Measurements from ENCODE around the gene DNAJC5. TPM values are rescaled to one million over a fixed set of nuclear protein-coding genes. Genes with fewer than 3 reads are reported as not detected.
"Not testable (repeated sequence)": the region's sequence is repeated elsewhere in the genome, so short reads cannot be mapped to it uniquely, and the experiment has no call there.

The DNAJC5 gene
- total RNA-seq, 4 donors from 2014 or later, result 10.9 to 39.8 (median 25.6) TPM

- H3K36me3 ChIP-seq, result no peaks in the 10 kb centered on the region
- H3K4me3 ChIP-seq, result peak overlapping the region; percentile 44 to 72
- peaks cover 9 to 13% of the 10 kb centered on the region in 2 donors for H3K4me1 ChIP-seq
- H3K9me3 ChIP-seq, result no peaks in the 10 kb centered on the region
- intact Hi-C loops (cut with DNase I; ENCODE audit: low total_unique reads), result no loop called here
- TF ChIP-seq POLR2A (IDR thresholded peaks at IDR 0.05) (peak in 1 of 2 donors; percentile 50), CTCF (IDR thresholded peaks at IDR 0.05) (peak in 1 of 4 experiments; percentile 28)
- H3K27me3 ChIP-seq, result no peaks in the 10 kb centered on the region
- H3K27ac ChIP-seq, result peak overlapping the region; percentile 52 to 65
- peak; percentile 64 to 73 for DNase-seq
These were observed 62.2 kb downstream of the DNAJC5 start for GRCh38 chr20:63957004-63957689.

GRCh38 chr20:63957690-63958441, 62.9 kb downstream of the DNAJC5 start:
- Histone ChIP-seq H3K9me3 (no peaks in the 10 kb centered on the region), H3K36me3 (no peaks in the 10 kb centered on the region), H3K27ac (peak overlapping the region; percentile 52 to 65), H3K27me3 (no peaks in the 10 kb centered on the region), H3K4me1 (peaks cover 8 to 9% of the 10 kb centered on the region in 2 donors), H3K4me3 (no peak overlapping the region)
- intact Hi-C loops (cut with DNase I; ENCODE audit: low total_unique reads), result no loop called here
- TF ChIP-seq POLR2A (IDR thresholded peaks at IDR 0.05), result no peak
- TF ChIP-seq CTCF (IDR thresholded peaks at IDR 0.05), result no peak
- peak in 1 of 2 donors; percentile 57 for DNase-seq

- intact Hi-C loops (cut with DNase I; ENCODE audit: low total_unique reads), result no loop called here
These were observed 63.5 kb downstream of the DNAJC5 start for GRCh38 chr20:63958471-63958870.

GRCh38 chr20:63958964-63959698, 64.2 kb downstream of the DNAJC5 start:
- Histone ChIP-seq H3K27ac (no peak overlapping the region), H3K36me3 (no peaks in the 10 kb centered on the region), H3K9me3 (no peaks in the 10 kb centered on the region), H3K27me3 (no peaks in the 10 kb centered on the region), H3K4me3 (no peak overlapping the region), H3K4me1 (peaks cover 8 to 9% of the 10 kb centered on the region in 2 donors)
- intact Hi-C loops (cut with DNase I; ENCODE audit: low total_unique reads), result no loop called here
- no peak for DNase-seq
- TF ChIP-seq CTCF (IDR thresholded peaks at IDR 0.05), result no peak
- TF ChIP-seq POLR2A (IDR thresholded peaks at IDR 0.05), result no peak

More at GRCh38 chr20:63958471-63958870, 63.5 kb downstream of the DNAJC5 start:
- Histone ChIP-seq H3K9me3 (no peaks in the 10 kb centered on the region), H3K36me3 (no peaks in the 10 kb centered on the region), H3K4me3 (no peak overlapping the region), H3K27ac (no peak overlapping the region), H3K4me1 (peaks cover 8 to 9% of the 10 kb centered on the region in 2 donors), H3K27me3 (no peaks in the 10 kb centered on the region)
- no peak for TF ChIP-seq POLR2A (IDR thresholded peaks at IDR 0.05)
- no peak for DNase-seq

GRCh38 chr20:63959699-63960075, 64.8 kb downstream of the DNAJC5 start:
- H3K4me3 ChIP-seq, result no peak overlapping the region
- no peaks in the 10 kb centered on the region for H3K36me3 ChIP-seq
- no peaks in the 10 kb centered on the region for H3K9me3 ChIP-seq
- intact Hi-C loops (cut with DNase I; ENCODE audit: low total_unique reads), result no loop called here
- DNase-seq, result no peak
- H3K4me1 ChIP-seq, result peaks cover 5 to 8% of the 10 kb centered on the region in 2 donors
- H3K27me3 ChIP-seq, result no peaks in the 10 kb centered on the region
- no peak overlapping the region for H3K27ac ChIP-seq
- TF ChIP-seq CTCF (IDR thresholded peaks at IDR 0.05) (no peak), POLR2A (IDR thresholded peaks at IDR 0.05) (no peak)

GRCh38 chr20:63960654-63961621, 66.0 kb downstream of the DNAJC5 start:
- H3K4me3 ChIP-seq; DNase-seq; H3K27me3 ChIP-seq; intact Hi-C loops (cut with DNase I; ENCODE audit: low total_unique reads); H3K27ac ChIP-seq; H3K9me3 ChIP-seq; H3K36me3 ChIP-seq; H3K4me1 ChIP-seq: not testable (repeated sequence)
